GM21717 (cell line): ENCODE measurements around the gene LARP6.
"Not testable (repeated sequence)": the region's sequence is repeated elsewhere in the genome, so short reads cannot be mapped to it uniquely, and the experiment has no call there.

Experiments
- ATAC-seq: cut with Tn5 transposase; IDR thresholded peaks from one replicate; pipeline ENCODE4 v1.9.1; 2021; ENCODE audit warnings: mild to moderate bottlenecking, moderate library complexity; ENCODE audit not compliant: unreplicated experiment

Gene LARP6

DNA sequence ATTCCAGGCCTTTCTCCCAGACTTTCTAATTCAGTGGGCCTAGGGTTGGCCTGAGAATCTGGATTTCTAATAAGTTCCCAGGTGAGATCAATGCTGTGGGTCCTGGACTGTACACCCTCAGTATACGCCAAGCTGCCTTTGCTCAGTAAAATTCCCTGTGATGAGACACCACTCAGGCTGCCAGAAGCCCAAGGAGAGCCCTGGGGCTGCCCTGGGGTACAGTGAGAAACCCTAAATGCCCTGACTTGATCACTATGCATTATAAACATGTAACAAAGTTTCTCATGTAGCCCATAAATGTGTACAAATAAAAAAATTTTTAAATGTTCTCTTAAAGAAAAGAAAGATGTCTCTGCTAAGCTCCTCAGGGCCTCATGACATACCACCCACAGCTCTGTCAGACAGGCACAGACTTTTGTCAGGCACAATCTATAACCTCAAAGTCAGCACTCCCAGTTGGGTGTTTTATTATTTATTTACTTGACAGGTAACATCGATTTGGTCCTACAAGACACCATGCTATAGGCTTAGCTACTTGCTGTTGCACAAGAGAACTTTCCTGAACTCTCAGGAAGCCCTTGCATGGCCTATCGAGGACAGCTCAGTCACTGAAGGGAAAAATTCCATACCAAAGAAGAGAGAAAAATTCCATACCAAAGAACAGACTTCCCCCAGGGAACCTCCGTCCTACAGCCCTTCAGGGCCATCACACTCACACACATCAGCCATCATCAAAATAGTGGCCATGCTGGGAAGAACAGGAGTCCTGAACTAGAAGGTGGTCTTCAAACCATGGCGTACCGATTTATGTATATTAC is 22.7 kb downstream of the LARP6 start:
- ATAC-seq = no peak

GRCh38 chr15:70830615-70831014 is 23.3 kb downstream of the LARP6 start:
- no peak for ATAC-seq

GRCh38 chr15:70829371-70830166 is 24.4 kb downstream of the LARP6 start:
- ATAC-seq = no peak

DNA sequence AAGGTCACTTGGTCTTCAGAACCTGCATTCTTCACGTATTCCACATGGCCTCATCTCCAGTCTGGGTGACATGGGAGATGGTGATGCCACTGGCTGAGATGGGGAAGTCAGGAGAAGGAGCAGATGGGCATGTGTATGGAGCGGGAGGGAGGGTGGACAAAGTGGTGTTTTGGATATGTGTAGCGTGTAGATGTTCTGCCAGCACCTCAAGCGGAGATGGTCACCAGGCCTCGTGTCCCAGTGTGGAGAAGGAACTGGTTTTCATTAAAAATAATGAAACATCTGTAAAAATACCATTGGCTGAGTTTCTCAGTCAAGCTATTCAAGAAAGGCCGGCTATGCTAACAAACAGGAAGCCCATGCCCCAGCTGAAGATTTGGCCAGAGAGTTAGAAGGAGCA is 26.2 kb downstream of the LARP6 start:
- no peak for ATAC-seq

DNA sequence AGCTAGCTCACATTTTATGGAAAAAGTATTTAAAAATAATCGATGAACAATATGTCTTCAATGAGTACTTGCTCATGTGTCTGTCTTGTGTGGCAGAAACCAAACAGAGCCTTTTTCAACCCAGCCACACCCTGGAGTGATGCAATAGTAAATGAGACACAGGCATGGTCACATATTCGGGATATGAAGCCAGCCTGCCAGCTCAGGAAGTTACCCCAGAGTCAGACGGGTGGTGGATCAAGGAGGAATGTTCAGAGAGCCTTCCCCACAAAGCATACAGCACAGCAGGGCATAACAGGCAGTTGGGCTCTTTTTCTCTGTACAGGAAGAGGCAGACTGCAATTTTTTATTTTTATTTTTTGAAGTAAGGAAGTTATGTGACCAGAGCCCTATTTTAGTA is 27.3 kb downstream of the LARP6 start:
- no peak for ATAC-seq

- ATAC-seq = no peak
Measured at GRCh38 chr15:70825841-70826240, 28.1 kb downstream of the LARP6 start.

DNA sequence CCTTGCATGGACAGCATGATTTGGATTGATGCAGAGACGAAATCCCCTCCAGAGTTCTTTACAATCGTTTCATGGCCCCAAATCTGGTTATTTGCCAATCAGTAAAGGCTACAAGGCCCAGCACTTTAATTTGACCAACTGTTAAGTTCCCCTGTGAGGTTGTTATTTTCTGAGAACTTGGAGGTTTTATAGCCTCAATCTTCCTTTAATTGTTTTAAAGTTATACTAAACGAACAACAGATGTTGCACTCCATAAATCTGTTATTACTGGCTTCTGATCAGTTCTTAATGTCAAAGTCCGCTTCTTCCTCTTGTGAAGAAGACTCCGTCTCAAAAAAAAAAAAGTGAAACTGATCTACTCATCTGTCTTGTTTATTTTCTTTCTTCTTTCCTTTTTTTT is 30.8 kb downstream of the LARP6 start:
- no peak for ATAC-seq

- ATAC-seq = no peak
Measured at GRCh38 chr15:70820214-70820613, 33.7 kb downstream of the LARP6 start.

- no peak for ATAC-seq
Measured at GRCh38 chr15:70818580-70818979, 35.4 kb downstream of the LARP6 start.

- no peak for ATAC-seq
Measured at GRCh38 chr15:70817266-70817665, 36.7 kb downstream of the LARP6 start.

GRCh38 chr15:70815604-70816003 is 38.4 kb downstream of the LARP6 start:
- no peak for ATAC-seq

GRCh38 chr15:70815011-70815410 is 38.9 kb downstream of the LARP6 start:
- ATAC-seq = not testable (repeated sequence)

- ATAC-seq = no peak
Measured at GRCh38 chr15:70812827-70813364, 41.1 kb downstream of the LARP6 start.

DNA sequence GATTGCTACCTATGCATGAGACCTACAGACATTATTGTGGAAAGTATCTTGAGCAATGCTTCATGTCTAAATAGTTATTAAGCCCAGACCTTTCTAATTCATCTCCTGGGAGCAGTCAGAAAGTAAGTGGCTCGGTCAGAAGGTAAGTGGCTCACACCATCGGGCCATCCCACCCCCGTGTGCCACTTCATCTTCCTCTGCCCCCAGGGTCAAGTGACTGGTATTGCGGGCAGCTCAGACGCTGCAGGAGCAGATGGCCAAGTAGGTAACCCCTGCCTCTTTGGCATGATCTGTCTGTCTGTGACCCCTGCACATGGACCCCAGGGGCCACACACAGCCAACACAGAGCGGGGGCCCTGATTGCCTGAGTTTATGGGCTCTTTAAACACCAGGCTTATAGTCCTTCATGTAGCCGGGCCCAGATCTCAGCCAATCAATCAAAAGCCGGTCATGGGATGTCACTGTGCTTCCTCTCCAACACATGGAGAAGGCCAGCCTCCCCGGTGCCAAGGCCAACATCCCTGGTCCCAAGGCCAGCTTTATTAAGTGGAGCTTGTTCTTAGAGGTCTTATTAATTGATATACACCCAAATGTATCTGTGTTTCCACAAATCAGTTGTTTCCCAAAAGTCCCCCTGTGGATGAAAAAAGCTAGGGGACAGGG is 42.9 kb downstream of the LARP6 start:
- ATAC-seq = no peak

GRCh38 chr15:70806992-70807712 is 46.8 kb downstream of the LARP6 start:
- no peak for ATAC-seq

DNA sequence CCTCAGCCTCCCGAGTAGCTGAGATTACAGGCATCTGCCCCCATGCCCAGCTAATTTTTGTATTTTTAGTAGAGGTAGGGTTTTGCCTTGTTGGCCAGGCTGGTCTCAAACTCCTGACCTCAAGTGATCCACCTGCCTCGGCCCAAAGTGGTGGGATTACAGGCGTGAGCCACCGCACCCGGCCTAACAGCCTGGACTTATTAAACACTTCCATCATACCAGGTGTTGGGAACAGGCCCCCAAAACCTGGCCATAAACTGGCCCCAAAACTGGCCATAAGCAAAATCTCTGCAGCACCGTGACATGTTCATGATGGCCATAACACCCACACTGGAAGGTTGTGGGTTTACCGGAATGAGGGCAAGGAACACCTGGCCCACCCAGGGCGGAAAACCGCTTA is 49.6 kb downstream of the LARP6 start:
- not testable (repeated sequence) for ATAC-seq

DNA sequence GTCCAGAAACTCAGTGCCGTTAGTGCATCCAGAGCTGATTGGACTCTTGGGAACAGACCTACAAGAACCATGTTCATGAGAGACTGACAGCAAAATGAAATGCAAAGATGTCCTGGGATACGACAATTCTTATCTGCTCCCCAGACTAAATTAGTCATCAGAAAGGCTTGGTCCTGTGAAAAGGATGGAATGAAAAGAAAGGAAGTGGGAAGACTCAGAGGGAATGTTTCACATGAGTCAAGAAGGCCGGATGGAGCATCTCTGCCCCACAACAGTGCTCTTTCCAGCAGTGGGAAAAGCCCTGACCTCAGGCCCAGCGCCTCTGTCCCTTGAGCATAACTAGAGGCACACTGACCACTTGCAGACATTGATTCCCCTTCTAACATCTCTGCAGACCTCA is 51.3 kb downstream of the LARP6 start:
- ATAC-seq = no peak

- ATAC-seq = no peak
Measured at GRCh38 chr15:70801109-70801508, 52.8 kb downstream of the LARP6 start.

DNA sequence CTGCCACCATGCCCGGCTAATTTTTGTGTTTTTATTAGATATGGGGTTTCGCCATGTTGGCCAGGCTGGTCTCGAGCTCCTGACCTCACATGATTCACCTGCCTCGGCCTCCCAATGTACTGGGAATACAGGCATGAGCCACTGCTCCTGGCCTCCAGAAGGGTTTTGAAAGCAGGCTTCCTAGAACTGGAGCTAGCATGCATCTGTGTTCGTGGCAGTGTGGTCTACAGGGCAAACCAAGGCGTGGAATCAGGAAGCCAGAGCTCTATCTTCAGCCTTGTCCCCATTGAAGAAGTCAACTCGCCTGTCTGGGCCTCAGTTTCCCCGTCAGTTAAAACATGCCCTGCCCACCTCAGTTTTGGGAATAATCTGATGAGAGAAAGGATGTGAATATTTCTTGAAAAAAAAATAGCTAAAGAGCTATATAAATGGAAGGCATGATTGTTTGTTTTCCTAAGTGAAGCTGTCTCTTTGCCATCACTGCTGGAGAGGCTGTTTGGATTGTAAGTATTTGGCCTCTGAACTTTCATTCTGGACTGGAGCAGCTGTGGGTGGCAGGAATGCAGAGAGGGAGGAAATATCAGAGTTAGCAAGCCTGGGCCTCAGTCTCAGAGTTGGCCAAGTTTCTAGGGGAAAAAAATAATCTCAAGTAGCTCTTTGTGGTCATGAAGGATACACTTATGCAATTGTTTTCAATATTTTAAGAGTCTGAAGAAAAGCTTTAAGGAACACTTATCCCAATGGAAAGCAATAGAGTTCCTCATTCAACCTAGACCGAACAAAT is 54.1 kb downstream of the LARP6 start:
- ATAC-seq = no peak

GRCh38 chr15:70797464-70797863 is 56.5 kb downstream of the LARP6 start:
- no peak for ATAC-seq
